Endometrial microvascular endothelial cells (primary cell): ENCODE measurements around the gene DIRAS3. TPM values are rescaled to one million over a fixed set of nuclear protein-coding genes. Genes with fewer than 3 reads are reported as not detected.
"Not testable (repeated sequence)": the region's sequence is repeated elsewhere in the genome, so short reads cannot be mapped to it uniquely, and the experiment has no call there.

ENCODE experiments used
- in situ Hi-C: cut with HindIII; loops from 2 replicates; pipeline ENCODE4 v1.10.0; 2017; ENCODE audit warnings: low sequenced_read_pairs, low pct_unique_long_range_greater_than_20kb; ENCODE audit errors: inconsistent ontology term
- total RNA-seq: library from RNA; depleted of rRNA; stranded (reverse); fragments of >200 nt; gene quantifications from one replicate; pipeline ENCODE4 v1.2.3, GENCODE V29; 2015; ENCODE audit errors: inconsistent ontology term

Gene DIRAS3, protein sequence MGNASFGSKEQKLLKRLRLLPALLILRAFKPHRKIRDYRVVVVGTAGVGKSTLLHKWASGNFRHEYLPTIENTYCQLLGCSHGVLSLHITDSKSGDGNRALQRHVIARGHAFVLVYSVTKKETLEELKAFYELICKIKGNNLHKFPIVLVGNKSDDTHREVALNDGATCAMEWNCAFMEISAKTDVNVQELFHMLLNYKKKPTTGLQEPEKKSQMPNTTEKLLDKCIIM
- 14.0 TPM for total RNA-seq

DNA sequence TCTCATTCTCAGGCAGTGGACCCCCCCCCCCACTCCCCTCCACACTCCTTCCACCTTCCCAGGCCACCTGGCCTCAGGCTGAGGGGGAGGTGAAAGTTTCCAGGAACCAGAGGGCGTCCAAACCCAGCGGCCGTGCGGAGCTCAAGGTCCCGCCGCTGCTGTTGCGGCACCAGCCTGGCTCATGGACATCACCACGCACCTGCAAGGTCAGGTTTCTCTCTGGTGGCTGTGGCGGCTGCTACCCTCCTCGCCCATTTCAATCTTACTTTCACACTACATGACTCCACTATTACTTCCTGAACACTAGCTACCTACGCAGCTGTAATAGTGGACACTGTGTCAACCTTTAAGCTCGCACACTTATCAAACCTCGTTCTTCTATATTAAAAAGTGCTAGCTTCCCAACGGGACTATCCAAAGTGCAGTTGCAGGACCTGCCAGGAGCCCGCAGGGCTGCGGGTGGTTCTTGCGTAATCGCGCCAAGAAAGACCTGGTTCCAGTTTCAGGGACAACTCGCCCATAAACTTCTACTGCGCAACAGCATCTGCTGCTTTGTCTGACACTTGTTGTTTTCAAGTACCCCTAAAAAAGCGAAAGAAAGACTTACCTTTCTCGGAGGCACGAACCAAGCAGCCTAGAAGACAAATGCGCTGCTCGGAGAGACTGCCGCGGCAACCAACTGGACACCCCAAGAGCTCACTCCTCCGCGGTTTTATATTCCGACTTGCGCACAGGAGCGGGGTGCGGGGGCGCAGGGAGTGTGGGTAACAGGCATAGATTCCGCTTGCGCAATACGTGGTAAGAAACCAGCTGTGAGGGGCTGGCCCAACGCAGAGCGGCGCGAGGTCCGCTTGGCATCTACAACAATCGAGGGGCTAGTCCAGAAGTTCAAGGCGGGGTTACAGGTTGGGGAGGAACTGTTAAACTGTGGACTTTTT lies at the start of gene DIRAS3:
Gene DIRAS3 (minus strand): TSS at position 687 of the 938 bp plus-strand sequence. CDS start 3,330 bp downstream, outside the sequence.
- in situ Hi-C loops: no loop called here

DNA sequence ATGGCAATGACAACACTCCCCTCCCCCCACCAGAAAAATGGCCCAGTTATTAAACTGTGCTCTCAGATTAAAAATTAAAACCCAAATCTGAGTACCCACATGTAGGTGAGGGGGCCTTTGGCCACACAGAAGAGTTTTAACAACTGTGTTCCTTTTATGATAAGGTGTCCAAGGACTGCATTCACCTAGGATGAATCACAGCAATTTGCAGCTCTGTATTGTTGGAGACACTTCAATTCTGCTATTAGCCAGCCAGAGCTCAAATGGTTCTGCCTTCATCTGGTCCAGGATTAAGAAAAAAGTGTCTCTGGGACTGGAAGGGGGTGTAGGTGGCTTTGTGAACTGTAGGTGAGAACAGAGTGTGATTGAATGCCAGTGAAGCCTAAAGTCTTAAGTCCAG lies 43.3 kb upstream of the DIRAS3 start:
- in situ Hi-C loops: no loop called here

DNA sequence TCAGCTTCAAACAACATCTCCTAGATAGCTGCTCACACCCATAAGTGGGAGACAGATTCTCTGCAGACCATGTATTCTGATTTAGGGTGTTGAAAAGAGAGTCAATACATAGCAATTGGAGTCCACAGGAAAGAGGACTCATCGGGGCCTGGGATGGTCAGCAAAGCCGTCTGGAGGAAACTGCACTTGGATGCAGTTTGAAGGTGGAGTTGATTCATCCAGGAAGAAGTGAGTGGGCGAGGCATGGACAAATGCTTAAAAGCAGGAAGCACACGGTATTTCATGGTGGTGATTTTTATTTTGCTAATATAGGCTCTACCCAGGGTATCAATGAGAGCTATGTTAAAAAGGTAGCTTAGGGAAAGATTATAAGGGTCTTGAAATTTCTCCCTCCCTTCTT lies 36.8 kb upstream of the DIRAS3 start:
- in situ Hi-C loops: no loop called here

DNA sequence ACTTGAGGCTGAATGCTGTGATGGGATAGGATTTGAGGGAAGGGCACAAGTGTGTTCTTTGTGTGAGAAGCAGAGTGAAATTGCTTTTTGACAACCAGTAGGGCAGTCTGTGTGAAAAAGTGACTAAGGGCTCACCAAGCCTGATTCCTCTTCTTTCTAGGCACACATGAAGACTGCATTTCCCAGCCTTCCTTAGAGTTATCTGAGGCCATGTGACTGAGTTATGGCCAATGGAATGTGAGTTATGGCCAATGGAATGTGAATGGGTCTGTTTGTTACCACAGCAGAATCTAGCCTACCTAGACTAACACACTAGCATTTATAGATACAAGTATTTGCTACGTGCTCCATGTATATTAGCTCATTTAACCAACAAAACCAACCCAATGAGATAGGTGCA lies 35.3 kb upstream of the DIRAS3 start:
- in situ Hi-C loops: no loop called here

DNA sequence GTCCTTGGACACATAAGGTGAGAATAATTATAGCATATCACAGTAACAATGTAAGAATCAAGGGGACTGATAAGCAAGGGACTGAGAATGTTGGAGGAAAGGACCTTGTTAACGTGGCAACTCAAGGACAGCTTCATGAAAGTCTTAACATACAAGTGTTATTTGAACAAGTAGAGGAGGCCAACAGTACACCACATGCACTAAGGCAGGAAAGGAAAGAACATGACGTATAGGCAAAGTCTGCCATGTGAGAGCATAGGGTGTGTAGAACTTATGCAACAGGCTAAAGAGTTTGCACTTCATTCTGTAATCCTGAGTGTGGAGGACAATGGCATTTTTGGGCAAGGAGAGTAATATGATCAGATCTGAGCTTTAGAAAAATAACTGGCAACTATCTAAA lies 33.3 kb upstream of the DIRAS3 start:
- in situ Hi-C loops: no loop called here

DNA sequence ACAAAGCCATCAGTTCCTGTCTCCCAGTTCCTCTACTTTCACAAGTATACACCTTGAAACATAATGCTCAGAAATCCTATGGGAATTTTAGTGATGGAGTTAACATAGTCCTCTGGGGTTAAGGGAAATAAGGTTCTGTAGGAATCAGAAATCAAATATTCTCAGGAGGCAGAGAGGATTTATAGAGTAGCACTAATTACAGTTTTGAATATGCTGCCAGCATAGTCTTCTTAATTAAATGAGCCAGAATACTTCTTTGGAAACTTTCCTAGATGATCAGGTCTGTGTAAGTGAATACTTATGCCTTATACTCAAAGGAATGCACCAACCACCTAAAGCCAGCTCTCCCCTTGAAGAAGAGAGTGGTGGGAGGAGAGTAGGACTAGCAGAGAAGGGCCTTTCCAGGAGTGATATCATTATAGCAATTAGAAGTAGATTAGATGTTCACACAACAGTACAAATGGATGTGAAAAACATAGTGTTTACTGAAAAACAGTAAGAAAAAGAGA lies 31.4 kb upstream of the DIRAS3 start:
- in situ Hi-C loops: no loop called here

DNA sequence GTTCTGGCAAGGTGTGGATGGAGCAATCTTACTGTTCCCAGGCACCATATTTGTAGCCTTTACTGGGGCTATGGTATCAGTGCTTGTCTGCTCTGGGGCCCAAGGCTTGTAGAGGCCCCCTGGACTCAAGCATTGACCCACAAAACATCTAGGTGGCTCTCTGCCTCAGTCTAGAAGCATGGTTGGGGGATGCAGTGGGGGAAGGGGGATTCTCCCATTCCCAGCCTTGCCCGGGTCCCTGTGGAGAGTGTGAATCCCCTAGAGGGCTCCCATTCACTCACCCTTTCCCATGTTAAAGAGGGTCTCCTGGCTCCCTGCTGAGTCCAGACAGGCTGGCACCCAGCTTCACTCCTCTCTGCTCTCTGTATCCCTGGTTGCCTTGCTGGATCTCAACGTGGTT lies 28.2 kb upstream of the DIRAS3 start:
- in situ Hi-C loops: no loop called here

DNA sequence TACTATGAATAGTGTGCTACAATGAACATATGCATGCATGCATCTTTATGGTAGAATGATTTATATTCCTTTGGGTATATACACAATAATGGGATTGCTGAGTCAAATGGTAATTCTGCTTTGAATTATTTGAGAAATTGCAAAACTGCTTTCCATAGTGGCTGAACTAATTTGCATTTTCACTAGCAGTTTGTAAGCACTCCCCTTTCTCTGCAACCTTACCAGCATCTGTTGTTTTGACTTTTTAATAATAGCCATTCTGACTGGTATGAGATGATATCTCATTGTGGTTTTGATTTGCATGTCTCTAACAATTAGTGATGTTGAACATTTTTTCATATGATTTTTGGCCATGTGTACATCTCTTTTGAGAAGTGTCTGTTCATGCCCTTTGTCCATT lies 24.0 kb upstream of the DIRAS3 start:
- in situ Hi-C loops: no loop called here

DNA sequence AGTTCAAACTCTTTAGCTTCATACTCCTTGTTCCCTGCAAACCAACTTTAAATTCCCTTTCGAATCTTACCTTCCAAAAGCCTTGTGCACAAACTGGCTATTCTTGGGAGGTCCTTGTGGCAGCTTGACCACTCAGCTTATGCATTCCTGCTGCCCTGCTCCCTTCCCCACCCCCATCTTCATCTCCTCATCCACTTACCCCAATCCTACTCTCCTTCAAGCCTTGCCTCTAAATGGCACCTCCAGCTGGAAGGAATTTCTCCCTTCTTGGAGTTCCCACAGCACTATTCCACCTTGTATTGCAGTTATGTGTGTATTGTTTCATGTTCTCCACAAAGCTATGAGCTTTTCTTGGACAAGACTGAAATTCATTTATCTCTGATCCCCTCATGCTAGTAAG lies 15.3 kb upstream of the DIRAS3 start:
- in situ Hi-C loops: no loop called here

DNA sequence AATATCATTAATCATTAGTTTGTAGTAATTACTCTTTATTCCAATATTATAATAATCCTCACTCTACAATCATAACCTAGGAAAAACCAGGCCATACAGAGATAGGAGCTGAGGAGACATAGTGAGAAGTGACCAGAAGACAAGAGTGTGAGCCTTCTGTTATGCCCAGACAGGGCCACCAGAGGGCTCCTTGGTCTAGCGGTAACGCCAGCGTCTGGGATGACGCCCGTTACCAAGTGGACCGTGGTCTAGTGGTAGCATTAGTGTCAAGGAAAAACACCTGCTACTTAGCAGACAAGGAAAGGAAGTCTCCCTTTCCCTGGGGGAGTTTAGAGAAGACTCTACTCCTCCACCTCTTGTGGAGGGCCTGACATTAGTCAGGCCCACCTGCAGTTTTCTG lies 7.6 kb upstream of the DIRAS3 start:
- in situ Hi-C loops: not testable (repeated sequence)

DNA sequence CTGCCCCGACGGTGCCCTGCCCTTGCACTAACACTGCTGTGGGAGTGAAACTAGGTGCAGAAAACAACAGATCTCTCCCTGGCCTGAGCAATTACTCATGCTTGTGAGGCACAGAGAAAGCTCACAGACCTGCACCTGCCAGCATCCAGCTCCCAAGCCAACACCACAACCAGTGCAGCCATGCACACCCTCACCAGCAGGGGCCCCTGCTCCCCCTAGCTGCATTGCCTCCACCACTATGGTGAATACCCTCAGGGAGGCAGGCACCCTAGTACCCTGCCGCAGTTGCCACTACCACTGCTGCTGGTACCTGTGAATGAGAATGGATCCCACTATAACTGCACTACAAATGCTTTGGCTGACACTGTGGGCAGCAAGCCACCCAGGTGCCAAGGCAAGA lies 7.1 kb upstream of the DIRAS3 start:
- in situ Hi-C loops: no loop called here

DNA sequence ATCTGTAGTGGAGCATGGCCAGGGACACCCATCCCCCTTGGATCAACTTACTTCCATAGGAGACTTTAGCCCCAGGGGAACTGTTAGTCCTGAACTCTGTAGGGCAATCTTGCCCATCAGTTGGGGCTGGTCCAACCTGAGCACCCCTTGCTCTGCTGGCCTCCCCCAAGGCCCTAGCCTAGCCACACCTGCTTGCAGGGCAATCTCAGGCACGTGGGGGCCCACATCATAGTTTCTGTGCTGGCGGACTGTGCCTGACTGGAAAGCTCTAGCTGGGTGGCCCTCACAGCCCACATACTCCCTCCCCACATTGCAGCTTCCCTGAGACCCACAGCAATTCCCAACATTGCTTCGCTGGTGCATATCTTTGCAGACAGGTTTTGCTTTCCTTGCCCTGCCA lies 6.6 kb upstream of the DIRAS3 start:
- in situ Hi-C loops: no loop called here

DNA sequence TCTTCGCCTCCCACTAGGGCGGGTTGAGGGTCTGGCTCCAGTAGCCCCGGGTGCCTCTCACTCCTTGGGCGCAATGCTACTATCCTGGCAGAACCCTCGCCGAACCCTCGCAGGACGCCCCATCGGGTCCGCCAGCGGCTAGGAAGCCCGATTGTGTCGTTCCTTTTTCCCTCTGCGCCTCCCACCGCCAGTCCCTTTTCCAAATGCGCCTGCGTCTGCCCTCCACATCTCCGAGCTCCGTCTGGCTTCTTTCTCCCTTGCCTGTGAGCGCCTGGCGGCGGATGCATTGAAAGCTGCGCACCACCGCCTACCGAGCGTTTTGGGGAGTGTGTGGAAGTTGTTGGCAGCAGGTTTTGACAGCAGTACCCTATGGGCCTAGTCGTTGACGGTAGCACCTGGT lies 1.0 kb upstream of the DIRAS3 start:
- in situ Hi-C loops: no loop called here

DNA sequence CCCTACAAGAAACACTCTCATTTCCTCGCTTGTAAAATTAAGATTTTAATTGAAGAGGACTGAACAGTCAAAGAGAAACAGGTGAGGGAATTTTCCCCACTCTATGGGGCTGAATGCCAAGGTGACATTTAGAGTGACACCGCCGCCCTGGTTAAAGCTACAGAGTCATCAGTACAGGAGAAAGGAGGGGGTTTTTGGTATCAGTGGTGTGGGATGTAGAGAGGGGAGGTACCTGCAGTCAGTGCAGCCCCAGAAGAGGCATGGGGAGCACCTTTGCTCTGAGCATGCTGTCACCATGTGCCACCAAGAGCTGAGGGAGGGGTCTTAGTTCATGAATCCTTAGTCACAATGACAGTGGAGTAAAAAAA lies 2.8 kb downstream of the DIRAS3 start:
- in situ Hi-C loops: no loop called here

DNA sequence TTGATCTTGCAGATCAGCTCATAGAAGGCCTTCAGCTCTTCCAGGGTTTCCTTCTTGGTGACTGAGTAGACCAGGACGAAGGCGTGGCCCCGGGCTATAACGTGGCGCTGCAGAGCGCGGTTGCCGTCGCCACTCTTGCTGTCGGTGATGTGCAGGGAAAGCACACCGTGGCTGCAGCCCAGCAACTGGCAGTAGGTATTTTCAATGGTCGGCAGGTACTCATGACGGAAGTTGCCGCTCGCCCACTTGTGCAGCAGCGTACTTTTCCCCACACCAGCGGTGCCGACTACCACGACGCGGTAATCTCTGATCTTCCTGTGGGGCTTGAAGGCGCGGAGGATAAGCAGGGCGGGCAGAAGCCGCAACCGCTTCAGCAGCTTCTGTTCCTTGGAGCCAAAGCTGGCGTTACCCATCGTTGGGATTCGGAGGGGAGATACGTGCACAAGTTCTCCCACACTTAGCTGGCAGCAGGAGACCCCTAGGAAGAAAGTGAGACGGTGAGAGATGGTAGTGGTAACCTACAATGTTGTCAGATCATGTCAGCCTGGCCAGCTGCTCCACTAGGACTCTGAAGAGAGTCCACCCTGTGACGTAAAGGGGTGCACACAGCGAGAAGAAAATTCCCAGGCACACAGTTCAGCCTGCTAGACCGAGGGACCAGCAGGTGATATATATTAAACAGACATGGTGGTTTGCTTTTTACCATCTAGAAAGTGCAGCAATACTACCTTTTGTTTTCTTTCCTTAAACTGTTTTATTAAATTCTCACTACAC lies 3.4 kb downstream of the DIRAS3 start:
- in situ Hi-C loops: no loop called here

DNA sequence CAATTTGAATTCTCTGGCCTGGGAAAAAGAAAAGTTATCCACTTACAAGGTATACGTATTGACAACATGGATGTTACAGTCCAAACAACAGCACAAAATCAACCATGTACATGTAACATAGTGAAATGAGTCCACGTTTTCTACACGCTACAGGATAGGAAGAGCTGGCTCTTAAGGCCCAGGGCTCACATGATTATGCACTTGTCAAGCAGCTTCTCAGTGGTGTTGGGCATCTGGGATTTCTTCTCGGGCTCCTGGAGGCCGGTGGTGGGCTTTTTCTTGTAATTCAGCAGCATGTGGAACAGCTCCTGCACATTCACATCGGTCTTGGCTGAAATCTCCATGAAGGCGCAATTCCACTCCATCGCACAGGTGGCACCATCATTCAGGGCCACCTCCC lies 4.0 kb downstream of the DIRAS3 start:
- in situ Hi-C loops: no loop called here

DNA sequence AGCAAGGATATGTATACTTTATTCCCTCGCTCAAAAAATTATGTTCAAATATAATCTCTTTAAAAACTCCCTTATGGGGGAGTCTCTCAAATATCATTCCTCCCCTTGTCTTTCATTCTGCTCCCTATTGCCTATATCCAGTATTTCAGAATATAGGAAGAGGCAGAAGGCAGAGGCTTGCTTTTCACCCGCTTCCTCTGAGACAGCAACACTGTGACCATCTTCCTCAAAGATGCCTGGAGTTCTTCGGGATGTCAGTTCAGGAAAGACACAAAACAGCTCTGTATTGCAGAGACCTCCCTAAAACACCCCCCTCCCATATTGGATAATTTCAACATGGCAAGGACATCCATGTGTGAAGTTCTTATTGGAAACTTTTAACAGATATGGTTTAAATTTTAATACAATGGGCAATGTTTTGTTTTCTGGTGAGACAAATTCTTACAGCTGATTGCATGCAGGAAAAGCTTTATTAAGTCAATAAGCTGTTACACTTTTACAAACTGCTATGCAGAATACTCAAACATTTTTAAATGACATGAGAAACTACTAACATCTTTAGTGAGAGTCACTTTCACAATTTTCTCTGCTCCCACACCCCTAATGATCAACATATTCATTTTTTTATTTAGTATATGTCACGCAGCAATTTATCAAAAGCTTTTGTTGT lies 4.8 kb downstream of the DIRAS3 start:
- in situ Hi-C loops: no loop called here

DNA sequence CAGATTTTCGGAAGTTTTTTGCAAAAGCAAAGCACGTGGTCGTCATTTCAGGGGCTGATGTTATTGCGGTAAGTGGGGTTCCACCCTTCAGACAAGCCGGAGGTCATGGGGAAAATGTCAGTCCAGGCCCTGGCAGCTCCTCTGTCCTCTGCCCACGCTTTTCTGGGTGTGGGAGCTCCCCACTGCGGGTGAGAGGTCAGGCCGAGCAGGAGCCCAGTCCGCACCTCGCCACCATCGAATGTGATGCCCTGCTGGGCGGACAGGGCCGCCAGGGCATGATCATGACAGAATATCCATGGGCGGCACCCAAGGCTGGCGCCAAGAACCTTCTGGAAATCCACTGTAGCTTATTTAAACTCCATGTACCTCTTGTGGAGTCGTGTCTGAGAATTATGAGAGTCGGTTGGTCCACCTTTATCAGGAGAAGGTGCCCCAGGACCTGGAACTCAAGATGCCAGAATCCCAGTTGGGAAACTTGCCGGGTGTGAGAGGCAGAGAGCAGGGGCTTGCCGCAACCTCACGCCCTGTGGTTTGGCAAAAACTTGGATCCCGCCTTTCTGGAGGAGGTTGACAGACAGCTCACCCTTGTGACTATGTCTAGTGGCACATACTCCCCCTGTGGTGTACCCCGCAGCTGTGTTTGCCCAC lies 6.9 kb downstream of the DIRAS3 start:
- in situ Hi-C loops: no loop called here

DNA sequence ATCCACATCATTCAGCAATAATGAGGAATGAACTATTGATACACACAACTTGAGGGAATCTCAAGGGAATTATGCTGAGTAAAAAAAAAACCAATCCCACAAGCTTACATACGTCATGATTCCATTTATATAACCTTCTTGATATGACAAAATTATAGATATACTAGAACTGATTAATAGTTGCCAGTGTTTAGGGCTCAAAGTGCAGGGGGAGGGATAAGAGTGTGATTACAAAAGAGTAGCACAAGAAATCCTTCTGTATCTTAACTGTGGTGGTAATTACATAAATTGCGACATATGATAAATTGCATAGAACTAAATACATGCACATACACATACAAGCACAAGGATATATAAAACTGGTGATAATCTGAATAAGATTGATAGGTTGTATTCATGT lies 13.5 kb downstream of the DIRAS3 start:
- in situ Hi-C loops: no loop called here
